Peyer's patch (tissue), 4 donors: ENCODE results near the gene NEUROD2. TPM values are rescaled to one million over a fixed set of nuclear protein-coding genes. Genes with fewer than 3 reads are reported as not detected.

Source experiments
- DNase-seq, 3 donors: peaks; one replicate each; pipeline ENCODE4 v3.0.0-alpha.2; 2017 to 2019
- H3K27ac ChIP-seq, 4 donors: fragments of 200-600 bp; sonication (generic); one replicate each; pipeline ENCODE4 v1.5.1; 2016 to 2019
- H3K27me3 ChIP-seq, 2 donors: fragments of 200-600 bp; sonication (generic); one replicate each; pipeline ENCODE4 v1.5.1; 2019
- H3K36me3 ChIP-seq, 3 donors: fragments of 200-600 bp; sonication (generic); one replicate each; pipeline ENCODE4 v1.5.1; 2016 to 2019
- H3K4me1 ChIP-seq, 4 donors: fragments of 200-600 bp; sonication (generic); one replicate each; pipeline ENCODE4 v1.5.1; 2016 to 2019
- H3K4me3 ChIP-seq, 4 donors: fragments of 200-600 bp; sonication (generic); 1 replicate in 3 of 4; 2 replicates in 1 of 4; pipeline ENCODE4 v1.5.1; 2016 to 2019; ENCODE audit warnings: mild to moderate bottlenecking in 1 of 4
- H3K9me3 ChIP-seq, 4 donors: fragments of 200-600 bp; sonication (generic); one replicate each; pipeline ENCODE4 v1.5.1; 2016 to 2019; ENCODE audit warnings: mild to moderate bottlenecking in 1 of 4
- POLR2A ChIP-seq, 2 donors: fragments of 450-650 bp; IDR thresholded peaks; one replicate each; pipeline ENCODE4 v1.5.1; 2017; ENCODE audit warnings: antibody characterized with exemption in 2 of 2, mild to moderate bottlenecking in 2 of 2, moderate library complexity in 2 of 2
- total RNA-seq, 4 donors: library from RNA; depleted of rRNA; stranded (reverse); fragments of >200 nt; gene quantifications; one replicate each; pipeline ENCODE4 v1.1.0, GENCODE V29; 2016
- TF ChIP-seq, protein P1 (sequence below), 6 experiments: fragments of 450-650 bp in 4 of 6; fragments of 200-600 bp in 2 of 6; sonication (generic) in 1 of 6; IDR thresholded peaks; one replicate each; pipeline ENCODE4 v1.5.1; 2017 to 2019; ENCODE audit warnings: antibody characterized with exemption in 6 of 6, mild to moderate bottlenecking in 3 of 6, moderate library complexity in 1 of 6

The NEUROD2 gene
- total RNA-seq, 4 donors from 2014 or later = not detected

DNA sequence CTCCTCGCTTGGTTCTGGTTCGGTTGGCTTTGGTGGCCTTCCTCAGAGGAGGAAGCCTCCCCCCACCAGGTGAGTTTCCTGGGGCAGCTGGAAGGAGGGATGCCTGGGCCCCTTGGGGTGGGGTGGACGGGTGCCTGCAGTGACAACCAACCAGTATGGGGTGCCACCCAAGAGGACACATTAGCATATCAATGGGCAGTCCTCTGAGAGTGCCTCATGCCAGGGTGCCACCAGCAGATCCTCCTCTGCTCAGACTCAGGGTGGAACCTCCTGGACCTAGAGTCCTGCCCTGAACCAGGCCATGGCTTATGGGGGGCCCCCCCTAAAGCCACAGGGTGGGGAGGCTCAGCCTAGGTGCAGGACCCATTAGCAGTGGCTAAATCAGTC lies 21.8 kb upstream of the NEUROD2 start:
- no peaks in the 10 kb centered on the region for H3K36me3 ChIP-seq
- H3K27ac ChIP-seq = peak overlapping the region in 3 of 4 donors; percentile 82 to 97 (median 91)
- H3K9me3 ChIP-seq = no peaks in the 10 kb centered on the region
- H3K4me1 ChIP-seq = peaks cover 4 to 37% (median 11%) of the 10 kb centered on the region in 4 donors
- TF ChIP-seq, protein P1, sequence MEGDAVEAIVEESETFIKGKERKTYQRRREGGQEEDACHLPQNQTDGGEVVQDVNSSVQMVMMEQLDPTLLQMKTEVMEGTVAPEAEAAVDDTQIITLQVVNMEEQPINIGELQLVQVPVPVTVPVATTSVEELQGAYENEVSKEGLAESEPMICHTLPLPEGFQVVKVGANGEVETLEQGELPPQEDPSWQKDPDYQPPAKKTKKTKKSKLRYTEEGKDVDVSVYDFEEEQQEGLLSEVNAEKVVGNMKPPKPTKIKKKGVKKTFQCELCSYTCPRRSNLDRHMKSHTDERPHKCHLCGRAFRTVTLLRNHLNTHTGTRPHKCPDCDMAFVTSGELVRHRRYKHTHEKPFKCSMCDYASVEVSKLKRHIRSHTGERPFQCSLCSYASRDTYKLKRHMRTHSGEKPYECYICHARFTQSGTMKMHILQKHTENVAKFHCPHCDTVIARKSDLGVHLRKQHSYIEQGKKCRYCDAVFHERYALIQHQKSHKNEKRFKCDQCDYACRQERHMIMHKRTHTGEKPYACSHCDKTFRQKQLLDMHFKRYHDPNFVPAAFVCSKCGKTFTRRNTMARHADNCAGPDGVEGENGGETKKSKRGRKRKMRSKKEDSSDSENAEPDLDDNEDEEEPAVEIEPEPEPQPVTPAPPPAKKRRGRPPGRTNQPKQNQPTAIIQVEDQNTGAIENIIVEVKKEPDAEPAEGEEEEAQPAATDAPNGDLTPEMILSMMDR (IDR thresholded peaks at IDR 0.05) = peak in 1 of 6 experiments; percentile 7
- peak; percentile 48 to 53 for TF ChIP-seq POLR2A (IDR thresholded peaks at IDR 0.05)
- H3K27me3 ChIP-seq = no peaks in the 10 kb centered on the region
- peak overlapping the region in 2 of 4 donors; percentile 29 to 70 for H3K4me3 ChIP-seq
- peak in 2 of 3 donors; percentile 76 to 78 for DNase-seq

DNA sequence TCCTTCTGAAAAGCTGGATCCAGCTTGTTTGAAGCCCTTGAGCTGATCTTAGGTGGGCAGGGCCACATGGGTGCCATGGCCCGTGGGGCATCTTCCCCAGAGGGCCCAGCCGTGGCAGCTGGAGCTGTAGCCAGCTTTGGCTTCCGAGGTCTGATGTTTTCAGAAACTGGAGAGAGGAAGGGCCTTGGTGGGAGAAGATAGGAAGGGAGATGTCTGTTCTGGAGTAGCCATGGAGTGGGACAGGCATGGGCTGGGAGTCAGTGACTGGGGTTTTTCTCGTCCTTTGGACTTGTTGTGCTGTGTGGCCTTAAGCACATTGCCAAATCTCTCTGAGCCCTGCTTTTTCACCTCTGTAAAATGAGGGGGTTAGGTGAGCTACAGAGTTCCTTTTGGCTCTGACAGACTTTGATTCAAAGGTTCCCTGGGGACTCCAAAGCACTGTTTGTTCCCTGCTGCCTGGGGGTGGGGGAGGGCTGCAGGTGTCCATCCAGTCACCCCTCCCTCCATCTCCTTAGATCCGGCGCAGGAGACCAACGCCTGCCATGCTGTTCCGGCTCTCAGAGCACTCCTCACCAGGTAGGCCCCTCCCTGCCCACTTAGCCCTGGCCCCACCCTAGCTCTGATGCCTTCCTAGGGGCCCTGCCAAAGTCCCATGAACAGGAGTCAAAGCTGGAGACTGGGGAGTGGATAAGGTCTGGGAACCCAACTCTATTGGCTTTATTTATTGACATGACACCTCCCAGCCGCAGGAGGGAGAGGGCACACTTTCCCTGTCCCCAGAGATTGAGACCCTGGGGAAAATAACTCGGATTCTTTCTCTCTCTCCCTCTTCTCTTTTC lies 21.2 kb upstream of the NEUROD2 start:
- H3K27me3 ChIP-seq = no peaks in the 10 kb centered on the region
- no peaks in the 10 kb centered on the region for H3K9me3 ChIP-seq
- H3K36me3 ChIP-seq = no peaks in the 10 kb centered on the region
- peak overlapping the region in 2 of 4 donors; percentile 29 to 70 for H3K4me3 ChIP-seq
- peaks cover 4 to 31% (median 11%) of the 10 kb centered on the region in 4 donors for H3K4me1 ChIP-seq
- TF ChIP-seq, protein P1 (IDR thresholded peaks at IDR 0.05) = peak in 1 of 6 experiments; percentile 11
- TF ChIP-seq POLR2A (IDR thresholded peaks at IDR 0.05) = peak; percentile 37 to 68
- DNase-seq = peak in 2 of 3 donors; percentile 86 to 87
- peak overlapping the region in 3 of 4 donors; percentile 82 to 97 (median 91) for H3K27ac ChIP-seq

DNA sequence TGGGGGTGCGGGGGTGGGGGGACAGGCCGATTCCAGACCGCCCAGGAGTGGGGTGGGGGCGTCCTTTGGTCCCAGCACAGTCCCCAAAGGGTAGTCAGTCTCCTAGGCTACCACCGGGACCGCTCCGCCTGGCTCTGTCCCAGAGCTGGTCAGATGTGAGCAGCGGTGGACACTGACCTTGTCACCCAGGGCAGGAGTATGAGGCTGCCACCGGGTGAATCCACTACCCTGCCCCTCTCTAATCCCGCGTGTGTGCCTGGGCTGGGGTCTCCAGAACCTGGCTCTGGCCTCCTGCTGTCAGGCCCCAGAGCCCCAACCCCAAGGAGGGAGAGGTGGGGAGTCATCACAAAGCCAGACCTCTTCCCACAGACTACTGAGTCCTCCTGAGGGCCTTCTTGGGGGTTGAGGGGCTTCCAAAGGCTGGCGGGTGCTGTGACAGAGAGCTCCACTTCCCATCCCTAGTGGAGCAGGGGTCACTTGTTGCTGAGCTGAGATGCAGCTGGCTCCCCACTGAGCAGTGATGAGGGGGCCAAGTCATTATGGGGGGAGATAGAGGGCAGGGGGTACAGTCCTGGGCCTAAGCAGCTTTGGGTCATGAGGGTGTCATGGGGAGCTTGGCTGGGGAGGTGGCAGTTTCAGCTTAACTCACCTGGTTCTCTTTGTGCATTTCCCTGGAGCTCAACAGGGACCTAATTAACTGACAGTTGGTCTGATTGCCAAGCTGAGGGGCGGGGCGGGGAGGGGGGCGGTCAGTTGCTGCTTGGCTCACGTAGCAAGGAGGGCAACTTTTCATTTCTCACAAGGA lies 20.2 kb upstream of the NEUROD2 start:
- H3K9me3 ChIP-seq = no peaks in the 10 kb centered on the region
- H3K27ac ChIP-seq = peak overlapping the region; percentile 1 to 97 (median 86)
- H3K27me3 ChIP-seq = no peaks in the 10 kb centered on the region
- H3K36me3 ChIP-seq = no peaks in the 10 kb centered on the region
- H3K4me1 ChIP-seq = peaks cover 5 to 31% (median 8%) of the 10 kb centered on the region in 4 donors
- peak; percentile 20 to 58 for TF ChIP-seq POLR2A (IDR thresholded peaks at IDR 0.05)
- TF ChIP-seq, protein P1 (IDR thresholded peaks at IDR 0.05) = no peak
- H3K4me3 ChIP-seq = peak overlapping the region in 3 of 4 donors; percentile 7 to 70 (median 56)
- DNase-seq = peak in 1 of 3 donors; percentile 76

DNA sequence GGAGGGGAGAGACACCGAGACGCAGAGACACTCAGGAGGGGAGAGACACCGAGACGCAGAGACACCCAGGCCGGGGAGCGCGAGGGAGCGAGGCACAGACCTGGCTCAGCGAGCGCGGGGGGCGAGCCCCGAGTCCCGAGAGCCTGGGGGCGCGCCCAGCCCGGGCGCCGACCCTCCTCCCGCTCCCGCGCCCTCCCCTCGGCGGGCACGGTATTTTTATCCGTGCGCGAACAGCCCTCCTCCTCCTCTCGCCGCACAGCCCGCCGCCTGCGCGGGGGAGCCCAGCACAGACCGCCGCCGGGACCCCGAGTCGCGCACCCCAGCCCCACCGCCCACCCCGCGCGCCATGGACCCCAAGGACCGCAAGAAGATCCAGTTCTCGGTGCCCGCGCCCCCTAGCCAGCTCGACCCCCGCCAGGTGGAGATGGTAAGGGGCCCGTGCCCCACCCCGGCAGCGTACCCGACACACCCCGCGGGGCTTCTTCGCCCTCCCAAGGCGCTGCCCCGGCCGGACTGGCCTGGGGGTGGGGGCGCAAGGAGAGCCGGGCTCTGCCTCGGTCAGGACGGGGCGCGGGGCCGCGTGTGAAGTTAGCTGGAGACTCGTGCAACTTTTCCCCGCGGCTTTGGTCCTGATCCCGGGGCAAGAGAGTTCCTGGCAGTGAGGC lies 19.5 kb upstream of the NEUROD2 start:
- DNase-seq = no peak
- Histone ChIP-seq H3K4me3 (peak overlapping the region; percentile 25 to 70 (median 44)), H3K27me3 (no peaks in the 10 kb centered on the region), H3K9me3 (no peaks in the 10 kb centered on the region), H3K27ac (peak overlapping the region; percentile 1 to 97 (median 85)), H3K4me1 (peaks cover 5 to 32% (median 8%) of the 10 kb centered on the region in 4 donors), H3K36me3 (no peaks in the 10 kb centered on the region)
- TF ChIP-seq, protein P1 (IDR thresholded peaks at IDR 0.05) = no peak
- peak; percentile 3 for TF ChIP-seq POLR2A (IDR thresholded peaks at IDR 0.05)
